GM19351 (cell line): Measurements from ENCODE around the gene SHANK3.
"Not testable (repeated sequence)": the region's sequence is repeated elsewhere in the genome, so short reads cannot be mapped to it uniquely, and the experiment has no call there.

Source experiments
- ATAC-seq: cut with Tn5 transposase; IDR thresholded peaks from one replicate; pipeline ENCODE4 v1.9.1; 2021; ENCODE audit warnings: mild to moderate bottlenecking, moderate library complexity; ENCODE audit not compliant: unreplicated experiment

The SHANK3 gene

DNA sequence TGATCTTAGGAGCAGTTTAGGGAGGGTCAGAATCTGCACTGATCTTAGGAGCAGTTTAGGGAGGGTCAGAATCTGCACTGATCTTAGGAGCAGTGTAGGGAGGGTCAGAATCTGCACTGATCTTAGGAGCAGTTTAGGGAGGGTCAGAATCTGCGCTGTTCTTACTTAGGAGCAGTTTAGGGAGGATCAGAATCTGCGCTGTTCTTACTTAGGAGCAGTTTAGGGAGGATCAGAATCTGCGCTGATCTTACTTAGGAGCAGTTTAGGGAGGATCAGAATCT, 28.9 kb upstream of the SHANK3 start:
- not testable (repeated sequence) for ATAC-seq

DNA sequence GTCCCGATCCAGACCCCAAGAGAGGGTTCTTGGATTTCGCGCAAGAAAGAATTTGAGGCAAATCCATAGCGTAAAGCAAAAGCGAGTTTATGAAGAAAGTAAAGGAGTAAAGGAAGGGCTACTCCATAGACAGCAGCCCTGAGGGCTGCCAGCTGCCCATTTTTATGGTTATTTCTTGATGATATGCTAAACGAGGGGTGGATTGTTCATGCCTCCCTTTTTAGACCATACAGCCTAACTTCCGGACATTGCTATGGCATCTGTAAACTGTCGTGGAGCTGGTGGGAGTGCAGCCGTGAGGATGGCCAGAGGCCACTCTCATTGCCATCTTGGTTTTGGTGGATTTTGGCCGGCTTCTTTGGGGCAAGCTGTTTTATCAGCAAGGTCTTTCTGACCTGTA, 19.4 kb upstream of the SHANK3 start:
- ATAC-seq = no peak

GRCh38 chr22:50654664-50655063, 18.0 kb upstream of the SHANK3 start:
- ATAC-seq = not testable (repeated sequence)

- no peak for ATAC-seq
Observed at GRCh38 chr22:50656122-50657070, 16.2 kb upstream of the SHANK3 start.

DNA sequence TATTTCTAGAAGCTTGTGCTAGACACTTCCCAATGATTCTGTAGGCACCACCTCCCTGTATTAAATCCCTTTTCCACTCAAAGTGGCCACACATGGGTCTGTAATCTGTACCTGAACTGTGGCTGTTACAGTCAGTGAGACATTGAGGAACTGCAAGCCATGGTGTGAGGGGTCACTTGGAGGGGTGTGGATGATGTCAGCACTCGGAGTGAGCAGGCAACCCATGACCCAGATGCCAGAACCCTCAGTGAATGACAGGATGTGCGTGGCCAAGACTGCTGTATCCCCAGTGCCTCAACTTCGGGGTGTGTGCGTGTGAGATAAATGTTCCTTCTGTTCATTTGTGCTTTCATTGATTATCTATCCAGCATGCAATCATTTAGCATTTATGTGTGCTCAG, 14.7 kb upstream of the SHANK3 start:
- ATAC-seq = no peak

DNA sequence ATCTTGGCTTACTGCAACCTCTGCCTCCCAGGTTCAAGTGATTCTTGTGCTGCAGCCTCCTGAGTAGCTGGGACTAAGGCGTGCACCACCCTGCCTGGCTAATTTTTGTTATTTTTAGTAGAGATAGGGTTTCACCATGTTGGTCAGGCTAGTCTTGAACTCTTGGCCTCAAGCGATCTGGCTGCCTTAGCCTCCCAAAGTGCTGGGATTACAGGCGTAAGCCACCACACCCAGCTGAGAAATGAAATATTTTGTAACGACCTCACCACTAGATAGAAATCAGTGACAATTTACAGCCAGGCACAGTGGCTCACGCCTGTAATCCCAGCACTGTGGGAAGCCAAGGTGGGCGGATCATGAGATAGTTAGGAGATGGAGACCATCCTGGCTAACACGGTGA, 12.9 kb upstream of the SHANK3 start:
- not testable (repeated sequence) for ATAC-seq

- no peak for ATAC-seq
Observed at GRCh38 chr22:50660306-50660705, 12.3 kb upstream of the SHANK3 start.

GRCh38 chr22:50665212-50665611, 7.4 kb upstream of the SHANK3 start:
- ATAC-seq = no peak

DNA sequence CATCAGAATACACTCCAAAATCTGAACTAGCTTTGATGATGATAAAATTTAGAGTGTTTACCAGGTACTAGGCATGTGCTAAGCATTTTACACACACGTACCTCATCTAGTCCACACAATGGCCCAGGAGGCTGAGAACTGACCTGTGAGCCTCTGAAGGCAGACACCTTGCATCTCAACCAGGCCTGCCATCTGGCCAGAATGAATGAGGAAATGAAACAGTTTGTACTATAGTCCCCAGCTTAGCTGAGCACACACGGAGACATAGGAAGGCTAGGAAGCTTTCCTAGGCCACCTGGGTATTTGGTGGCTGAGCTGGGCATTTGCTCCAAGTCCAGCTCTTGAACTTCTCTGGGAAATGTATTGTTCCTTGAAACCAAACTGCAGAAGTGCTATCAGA, 6.9 kb upstream of the SHANK3 start:
- no peak for ATAC-seq

DNA sequence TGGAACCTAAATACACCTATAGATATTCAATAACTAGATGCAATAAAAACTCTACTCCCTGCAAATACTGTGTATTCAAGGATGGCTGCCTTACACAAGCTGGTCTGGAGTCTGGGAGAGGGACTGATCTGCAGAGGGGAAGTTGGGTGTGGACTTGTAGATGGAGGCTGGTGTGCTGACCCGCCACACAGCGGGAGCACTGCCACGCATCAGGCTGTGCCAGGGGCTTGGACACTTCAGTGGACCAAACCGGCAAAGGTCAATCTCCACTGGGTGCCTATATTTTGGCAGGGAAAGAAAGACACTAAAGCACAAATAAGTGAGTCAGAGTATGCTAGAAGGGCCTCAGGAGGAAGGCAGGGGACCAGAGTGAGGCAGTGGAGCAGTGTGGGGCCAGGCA, 2.1 kb upstream of the SHANK3 start:
- ATAC-seq = no peak

DNA sequence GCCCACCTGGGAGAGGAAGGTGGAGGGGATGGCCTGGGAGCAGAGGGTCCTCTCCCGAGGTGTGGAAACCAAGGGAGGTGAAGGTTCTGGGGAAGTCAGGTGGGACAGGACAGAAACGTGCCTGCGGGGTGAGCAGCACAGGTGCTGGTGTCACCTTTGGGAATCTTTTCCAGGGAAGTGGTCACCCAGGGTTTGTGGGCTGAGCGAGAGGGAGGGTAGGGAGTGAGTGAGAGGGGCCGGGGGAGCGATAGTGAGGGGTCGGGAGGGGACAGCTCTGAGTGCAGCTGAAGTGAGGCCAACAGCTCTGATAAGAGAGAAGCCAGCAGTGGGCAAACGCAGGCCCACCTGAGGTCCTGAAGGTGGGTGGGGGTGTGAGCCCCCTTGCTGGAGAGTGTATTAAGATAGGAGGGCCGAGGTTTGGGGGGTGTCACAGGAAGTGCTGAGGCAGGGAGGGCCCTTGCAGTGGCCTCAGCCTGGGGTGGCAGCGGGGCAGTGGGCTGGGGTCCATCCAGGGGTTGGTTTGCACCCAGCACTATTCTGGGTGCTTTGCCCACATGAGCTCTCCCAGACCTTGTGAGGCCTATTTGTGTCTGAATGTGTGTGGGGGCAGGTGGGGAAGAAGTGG, 1.6 kb upstream of the SHANK3 start:
- no peak for ATAC-seq

- ATAC-seq = no peak
Observed at GRCh38 chr22:50671641-50672040, 982 bp upstream of the SHANK3 start.

DNA sequence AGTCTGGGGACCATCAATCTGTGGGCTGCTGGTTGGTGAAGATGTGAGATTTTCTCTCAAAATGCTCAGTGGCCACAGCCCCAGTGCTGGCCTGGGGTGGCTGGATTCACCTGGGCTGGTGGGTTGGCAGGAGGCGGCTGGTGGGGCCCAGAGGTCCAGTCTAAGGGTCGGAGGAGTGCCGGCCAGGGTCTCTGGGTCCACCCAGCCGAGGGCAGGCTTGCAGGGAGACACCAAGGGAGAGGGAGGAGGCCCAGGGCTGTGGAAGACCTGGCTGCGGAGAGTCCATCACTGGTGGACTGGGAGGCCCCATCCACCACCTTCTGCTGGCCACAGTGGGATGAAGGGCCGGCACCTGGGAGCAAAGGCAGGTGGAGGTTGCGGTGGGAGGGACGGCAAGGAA, 582 bp upstream of the SHANK3 start:
- no peak for ATAC-seq

GRCh38 chr22:50673231-50674129, 857 bp downstream of the SHANK3 start:
- no peak for ATAC-seq

- no peak for ATAC-seq
Observed at GRCh38 chr22:50674130-50674500, 1.5 kb downstream of the SHANK3 start.

- no peak for ATAC-seq
Observed at GRCh38 chr22:50674606-50675552, 2.3 kb downstream of the SHANK3 start.

- ATAC-seq = no peak
Observed at GRCh38 chr22:50675553-50676179, 3.0 kb downstream of the SHANK3 start.

- no peak for ATAC-seq
Observed at GRCh38 chr22:50676180-50676636, 3.6 kb downstream of the SHANK3 start.

GRCh38 chr22:50676661-50677492, 4.3 kb downstream of the SHANK3 start:
- ATAC-seq = no peak
